Natural killer cell (primary cell): ENCODE results near the gene GNPDA1. TPM values are rescaled to one million over a fixed set of nuclear protein-coding genes. Genes with fewer than 3 reads are reported as not detected.

Experiments used
- ATAC-seq, 3 donors: fragments of 150-1000 bp in 2 of 3; fragments of 200-7000 bp in 1 of 3; cut with Tn5 transposase; 1 replicate in 1 of 3; 2 replicates in 2 of 3; pipeline ENCODE4 v1.10.0; 2021; ENCODE audit warnings: mild to moderate bottlenecking in 2 of 3, moderate library complexity in 2 of 3
- DNase-seq, 2 donors: peaks; one replicate each; pipeline versions ENCODE4 v3.0.0 to v3.0.0-alpha.2; 2013 to 2021; ENCODE audit warnings: mixed read lengths in 1 of 2
- H3K27ac ChIP-seq: one replicate; pipeline ENCODE4 v1.5.1; 2013; ENCODE audit warnings: mild to moderate bottlenecking, low read length
- H3K27me3 ChIP-seq: one replicate; pipeline ENCODE4 v1.6.1; 2013; ENCODE audit warnings: low read length; ENCODE audit not compliant: control insufficient read depth, insufficient read depth
- H3K36me3 ChIP-seq: one replicate; pipeline ENCODE4 v1.6.1; 2013; ENCODE audit warnings: low read length; ENCODE audit not compliant: control insufficient read depth, insufficient read depth
- H3K4me1 ChIP-seq: one replicate; pipeline ENCODE4 v1.6.1; 2013; ENCODE audit warnings: low read length; ENCODE audit not compliant: control insufficient read depth, insufficient read depth
- H3K4me3 ChIP-seq: one replicate; pipeline ENCODE4 v1.5.1; 2013; ENCODE audit warnings: low read length
- H3K9me3 ChIP-seq: one replicate; pipeline ENCODE4 v1.6.1; 2013; ENCODE audit warnings: low read length; ENCODE audit not compliant: control insufficient read depth, insufficient read depth
- H3K27ac Mint-ChIP-seq, 2 donors: one replicate each; pipeline ENCODE4 v1.8.0; 2022; ENCODE audit warnings: mild to moderate bottlenecking in 2 of 2, mixed read lengths in 2 of 2, moderate library complexity in 1 of 2
- H3K27me3 Mint-ChIP-seq, 2 donors: one replicate each; pipeline ENCODE4 v1.8.0; 2022; ENCODE audit warnings: low read depth in 2 of 2, mixed read lengths in 2 of 2
- H3K36me3 Mint-ChIP-seq: one replicate; pipeline ENCODE4 v1.8.0; 2022; ENCODE audit warnings: mixed read lengths
- H3K4me1 Mint-ChIP-seq, 2 donors: one replicate each; pipeline ENCODE4 v1.8.0; 2022; ENCODE audit warnings: mixed read lengths in 2 of 2
- H3K4me3 Mint-ChIP-seq: one replicate; pipeline ENCODE4 v1.8.0; 2022; ENCODE audit warnings: mild to moderate bottlenecking, moderate library complexity, mixed read lengths
- H3K9me3 Mint-ChIP-seq, 2 donors: one replicate each; pipeline ENCODE4 v1.8.0; 2022; ENCODE audit warnings: mixed read lengths in 2 of 2
- WGBS: methylation state at CpG from one replicate; pipeline ENCODE4 v1.1.7; 2013; ENCODE audit warnings: missing lambda C conversion rate; ENCODE audit not compliant: insufficient coverage; 5-methylcytosine and 5-hydroxymethylcytosine counted together
- intact Hi-C: fragments of 100-400 bp; cut with micrococcal nuclease; formaldehyde crosslinking; loops from one replicate; pipeline ENCODE4 v1.14.2; 2022
- total RNA-seq, 4 donors: library from RNA; stranded (reverse); fragments of 120-200 nt in 1 of 4; gene quantifications; one replicate each; pipeline versions ENCODE4 v1.2.3 to v1.2.4, GENCODE V29; 2013 to 2022
- TF ChIP-seq, protein P1 (sequence below): fragments of 200-600 bp; IDR thresholded peaks from one replicate; pipeline ENCODE4 v1.8.0; 2022; ENCODE audit warnings: antibody characterized with exemption

GNPDA1 gene
- total RNA-seq, 3 donors from 2014 or later (not counting 1 experiment from before 2014, with no cell fraction given) = 10.7 to 12.0 (median 11.2) TPM

DNA sequence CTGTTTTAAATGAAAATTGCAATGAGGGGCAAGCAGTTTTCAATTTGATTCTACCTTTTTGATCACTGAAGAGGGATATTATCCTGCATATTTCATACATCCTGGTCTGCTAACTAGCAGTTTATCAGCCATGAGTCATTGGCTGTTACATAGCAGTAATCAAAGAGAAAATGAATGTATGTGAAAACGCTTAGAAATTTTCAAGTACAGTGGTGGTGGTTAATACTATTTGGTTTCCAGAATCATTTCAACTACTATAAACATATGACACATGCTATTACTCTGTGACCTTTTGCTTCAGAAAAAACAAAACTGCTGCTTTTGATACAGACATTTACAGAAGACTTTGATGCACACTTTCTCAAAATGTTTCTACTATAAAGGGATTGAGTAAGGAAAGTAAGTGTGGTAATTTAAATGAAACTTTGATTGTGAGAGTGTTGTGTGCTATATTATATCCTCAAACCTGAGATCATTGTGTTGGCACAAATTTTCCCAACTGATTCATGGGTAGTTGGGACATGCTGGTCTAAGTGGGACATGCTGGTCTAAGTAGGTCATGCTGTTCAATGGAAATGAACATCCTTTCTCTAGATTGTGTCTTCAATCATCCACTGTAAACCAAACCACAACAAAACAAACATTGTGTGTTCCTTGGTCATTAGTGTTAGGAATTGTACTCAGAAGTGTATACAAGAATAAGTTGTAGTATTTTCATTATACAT lies 38.8 kb downstream of the GNPDA1 start:
- H3K4me1 ChIP-seq = peaks cover 4% of the 10 kb centered on the region
- Mint-ChIP-seq H3K36me3 (no peaks in the 10 kb centered on the region), H3K9me3 (no peaks in the 10 kb centered on the region), H3K27me3 (no peaks in the 10 kb centered on the region), H3K4me1 (peaks cover 31 to 32% of the 10 kb centered on the region in 2 donors), H3K27ac (no peak overlapping the region), H3K4me3 (no peak overlapping the region)
- intact Hi-C loops = no loop called here
- H3K27me3 ChIP-seq = no peaks in the 10 kb centered on the region
- H3K27ac ChIP-seq = no peak overlapping the region
- TF ChIP-seq, protein P1, sequence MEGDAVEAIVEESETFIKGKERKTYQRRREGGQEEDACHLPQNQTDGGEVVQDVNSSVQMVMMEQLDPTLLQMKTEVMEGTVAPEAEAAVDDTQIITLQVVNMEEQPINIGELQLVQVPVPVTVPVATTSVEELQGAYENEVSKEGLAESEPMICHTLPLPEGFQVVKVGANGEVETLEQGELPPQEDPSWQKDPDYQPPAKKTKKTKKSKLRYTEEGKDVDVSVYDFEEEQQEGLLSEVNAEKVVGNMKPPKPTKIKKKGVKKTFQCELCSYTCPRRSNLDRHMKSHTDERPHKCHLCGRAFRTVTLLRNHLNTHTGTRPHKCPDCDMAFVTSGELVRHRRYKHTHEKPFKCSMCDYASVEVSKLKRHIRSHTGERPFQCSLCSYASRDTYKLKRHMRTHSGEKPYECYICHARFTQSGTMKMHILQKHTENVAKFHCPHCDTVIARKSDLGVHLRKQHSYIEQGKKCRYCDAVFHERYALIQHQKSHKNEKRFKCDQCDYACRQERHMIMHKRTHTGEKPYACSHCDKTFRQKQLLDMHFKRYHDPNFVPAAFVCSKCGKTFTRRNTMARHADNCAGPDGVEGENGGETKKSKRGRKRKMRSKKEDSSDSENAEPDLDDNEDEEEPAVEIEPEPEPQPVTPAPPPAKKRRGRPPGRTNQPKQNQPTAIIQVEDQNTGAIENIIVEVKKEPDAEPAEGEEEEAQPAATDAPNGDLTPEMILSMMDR = no peak
- DNase-seq (no peak), ATAC-seq (no peak)
- WGBS = no CpG with 5 or more reads among the region's 1 CpG
- peaks cover 43% of the 10 kb centered on the region for H3K36me3 ChIP-seq
- H3K9me3 ChIP-seq = no peaks in the 10 kb centered on the region
- no peak overlapping the region for H3K4me3 ChIP-seq

DNA sequence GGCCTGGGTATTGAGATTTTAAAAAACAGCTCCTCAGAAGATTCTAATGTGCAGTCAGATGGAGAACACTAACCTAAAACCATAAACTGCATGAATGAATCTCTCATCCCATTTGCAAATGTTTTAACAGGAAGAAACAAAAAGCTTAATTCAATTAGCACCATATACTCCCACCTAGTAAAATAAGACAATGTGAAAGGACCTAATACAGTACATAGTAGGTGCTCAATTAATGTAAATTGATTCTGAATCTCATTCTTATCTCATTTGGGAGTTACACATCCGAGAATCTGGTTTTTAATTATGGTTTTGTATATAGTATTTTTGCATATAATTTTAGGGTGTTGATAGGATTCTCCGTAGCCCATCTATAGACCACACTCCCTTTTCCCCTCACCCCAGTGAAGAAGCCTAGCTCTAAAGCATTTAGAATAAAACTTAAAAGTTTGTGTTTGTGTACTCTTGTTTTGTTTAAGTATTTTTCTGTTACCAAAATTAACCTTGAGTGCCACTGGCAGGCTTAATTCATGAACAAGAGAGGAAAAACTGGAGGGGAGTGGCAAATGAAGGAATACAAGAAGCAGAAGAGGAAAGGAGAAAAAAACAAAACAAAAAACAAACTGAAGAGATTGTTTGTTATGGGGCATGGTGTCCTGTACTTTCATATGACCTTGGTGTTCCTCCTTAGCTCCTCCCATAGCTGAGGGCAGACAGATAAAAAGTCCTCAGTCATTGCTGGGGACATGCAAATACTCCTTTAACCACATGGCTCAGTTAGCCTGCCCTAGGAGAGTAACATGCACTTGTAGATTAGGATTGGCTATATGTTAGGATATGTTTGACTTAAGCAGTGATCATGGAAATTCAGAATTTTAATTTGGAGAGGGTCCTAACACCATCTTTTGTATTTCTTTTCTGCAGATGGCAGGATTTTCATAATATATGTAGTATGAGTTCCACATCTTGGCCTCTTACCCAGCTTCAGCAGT lies 42.8 kb downstream of the GNPDA1 start:
- peak in 1 of 2 donors; percentile 47 for DNase-seq

DNA sequence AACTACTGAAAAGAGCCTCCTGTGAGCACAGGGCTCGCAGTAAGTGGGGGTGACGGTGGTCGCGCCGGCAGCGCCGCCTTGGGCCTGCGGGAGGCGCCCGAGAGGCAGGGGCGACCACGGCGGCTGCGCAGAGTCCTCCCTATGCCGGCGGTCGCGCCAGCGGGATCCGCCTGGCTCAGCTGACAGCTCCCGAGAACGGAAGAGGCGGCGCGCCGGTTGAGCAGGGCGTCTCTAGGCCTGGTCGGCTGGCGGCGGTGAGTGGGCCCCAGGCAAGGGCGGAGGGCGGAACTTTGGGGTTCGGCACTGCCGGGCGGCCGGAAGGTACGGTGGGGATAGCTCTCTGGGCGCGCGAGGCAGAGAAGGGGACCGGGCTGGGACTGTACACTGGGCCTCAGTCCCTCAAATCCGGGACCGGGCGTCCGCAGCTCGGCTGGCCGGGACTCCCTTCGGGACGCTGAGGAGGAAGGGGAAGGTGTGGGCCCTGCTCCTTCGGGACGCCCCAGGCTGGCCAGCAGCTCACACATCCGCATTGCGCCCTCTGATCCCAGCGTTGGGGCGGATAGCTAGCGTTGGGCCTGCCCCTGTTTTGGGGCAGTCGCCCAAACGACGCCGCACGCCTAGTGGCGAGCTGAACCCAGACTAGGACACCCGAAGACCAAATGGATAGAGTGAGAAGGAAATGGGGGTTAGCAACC lies 43.8 kb downstream of the GNPDA1 start, which contains the start of gene RNF14:
Gene RNF14, plus strand, starts transcription at position 192 of the 695 bp plus-strand sequence. CDS start 4,484 bp downstream, outside the sequence.
- Histone ChIP-seq H3K4me3 (peak within 1 kb of the TSS; percentile 97), H3K9me3 (no peaks in the 10 kb centered on the region), H3K4me1 (peaks cover 12% of the 10 kb centered on the region), H3K27me3 (no peaks in the 10 kb centered on the region), H3K36me3 (peaks cover 10% of the 10 kb centered on the region), H3K27ac (peak within 1 kb of the TSS; percentile 98)
- ATAC-seq (peak; percentile 94 to 97 (median 95)), DNase-seq (peak; percentile 92 to 96)
- H3K4me1 Mint-ChIP-seq = peaks cover 27 to 30% of the 10 kb centered on the region in 2 donors
- H3K36me3 Mint-ChIP-seq = no peaks in the 10 kb centered on the region
- WGBS = under 1% methylated on average over 63 of the region's 63 CpGs
- H3K4me3 Mint-ChIP-seq = peak within 1 kb of the TSS; percentile 99
- TF ChIP-seq, protein P1 = peak; percentile 97
- intact Hi-C loops = loop anchor here (2.0 to 10.0 kb wide), 4 partner anchors 46 to 276 kb away; partner anchors contain the start of genes DELE1, GNPDA1 and PCDH1
- H3K9me3 Mint-ChIP-seq = no peaks in the 10 kb centered on the region
- peak within 1 kb of the TSS; percentile 96 to 98 for H3K27ac Mint-ChIP-seq
- H3K27me3 Mint-ChIP-seq = no peaks in the 10 kb centered on the region

More for the DNA sequence above, 42.8 kb downstream of the GNPDA1 start:
- Histone ChIP-seq H3K27me3 (no peaks in the 10 kb centered on the region), H3K36me3 (peaks cover 19% of the 10 kb centered on the region), H3K4me1 (peaks cover 12% of the 10 kb centered on the region), H3K4me3 (peak overlapping the region; percentile 97), H3K27ac (peak overlapping the region; percentile 98), H3K9me3 (no peaks in the 10 kb centered on the region)
- Mint-ChIP-seq H3K27ac (peak overlapping the region; percentile 96 to 98), H3K36me3 (no peaks in the 10 kb centered on the region), H3K4me1 (peaks cover 32 to 37% of the 10 kb centered on the region in 2 donors), H3K27me3 (no peaks in the 10 kb centered on the region), H3K9me3 (no peaks in the 10 kb centered on the region), H3K4me3 (peak overlapping the region; percentile 99)
- no peak for ATAC-seq
- TF ChIP-seq, protein P1 = no peak
- intact Hi-C loops = loop anchor here (2.0 to 10.0 kb wide), 4 partner anchors 45 to 277 kb away; partner anchors contain the start of genes DELE1, GNPDA1 and PCDH1
- no CpG with 5 or more reads among the region's 2 CpGs for WGBS
